Transverse colon (tissue), 4 donors: ENCODE measurements around the gene CASP5. TPM values are rescaled to one million over a fixed set of nuclear protein-coding genes. Genes with fewer than 3 reads are reported as not detected.

ENCODE experiments used
- DNase-seq: peaks from one replicate; pipeline ENCODE4 v3.0.0-alpha.2; 2019
- H3K27ac ChIP-seq, 4 donors: fragments of 200-600 bp; sonication (generic); 2 replicates each; pipeline ENCODE4 v1.5.1; 2016 to 2018; ENCODE audit warnings: inconsistent platforms in 4 of 4
- H3K27me3 ChIP-seq: fragments of 200-600 bp; sonication (generic); 2 replicates; pipeline ENCODE4 v1.5.1; 2017; ENCODE audit warnings: inconsistent platforms
- H3K36me3 ChIP-seq, 4 donors: fragments of 200-600 bp; sonication (generic); 2 replicates each; pipeline ENCODE4 v1.5.1; 2017 to 2019; ENCODE audit warnings: inconsistent platforms in 4 of 4
- H3K4me1 ChIP-seq, 4 donors: fragments of 200-600 bp; sonication (generic); 2 replicates each; pipeline ENCODE4 v1.5.1; 2017 to 2020; ENCODE audit warnings: inconsistent platforms in 4 of 4
- H3K4me3 ChIP-seq, 4 donors: fragments of 200-600 bp; sonication (generic); 1 replicate in 1 of 4; 2 replicates in 3 of 4; pipeline versions ENCODE4 v1.5.1 to v1.6.1; 2017 to 2019; ENCODE audit warnings: inconsistent platforms in 4 of 4
- H3K9me3 ChIP-seq, 2 donors: fragments of 200-600 bp; sonication (generic); 2 replicates each; pipeline ENCODE4 v1.5.1; 2017 to 2019; ENCODE audit warnings: inconsistent platforms in 2 of 2
- CTCF ChIP-seq, 5 experiments: fragments of 200-600 bp in 3 of 5; fragments of 450-650 bp in 2 of 5; sonication (generic) in 3 of 5; IDR thresholded peaks; 1 replicate in 2 of 5; 2 replicates in 3 of 5; pipeline ENCODE4 v1.5.1; 2016 to 2017; ENCODE audit warnings: antibody characterized with exemption in 5 of 5, inconsistent platforms in 3 of 5, mild to moderate bottlenecking in 2 of 5, moderate library complexity in 1 of 5
- EP300 ChIP-seq: sonication (generic); formaldehyde crosslinking; IDR thresholded peaks from one replicate; pipeline ENCODE4 v1.6.1; 2017; ENCODE audit warnings: antibody characterized with exemption, low read depth
- POLR2A ChIP-seq: fragments of 450-650 bp; IDR thresholded peaks from one replicate; pipeline ENCODE4 v1.6.1; 2016; ENCODE audit warnings: antibody characterized with exemption, mild to moderate bottlenecking, moderate library complexity
- POLR2AphosphoS5 ChIP-seq, 3 donors: sonication (generic); formaldehyde crosslinking; IDR thresholded peaks; one replicate each; pipeline ENCODE4 v1.6.1; 2016; ENCODE audit warnings: antibody characterized with exemption in 3 of 3
- WGBS, 2 donors: methylation state at CpG; one replicate each; pipeline ENCODE4 v1.1.5; 2018; ENCODE audit warnings: low coverage in 1 of 2; 5-methylcytosine and 5-hydroxymethylcytosine counted together
- in situ Hi-C, 4 donors: fragments of 200-750 bp; cut with MboI; loops; one replicate each; pipeline versions ENCODE4 v1.15.0 to v1.15.1; 2017; ENCODE audit warnings: low sequenced_read_pairs in 3 of 4, low pct_ligation_motif_present in 1 of 4, low pct_unique_long_range_greater_than_20kb in 1 of 4
- intact Hi-C: fragments of 100-400 bp; cut with DNase I; formaldehyde crosslinking; loops from one replicate; pipeline ENCODE4 v1.15.1; 2023; ENCODE audit warnings: low total_unique reads
- total RNA-seq, 4 donors: library from RNA; depleted of rRNA; stranded (reverse); fragments of >200 nt; gene quantifications; one replicate each; pipeline ENCODE4 v1.1.0, GENCODE V29; 2016

The CASP5 gene
- total RNA-seq, 4 donors from 2014 or later, result 27.2 to 63.1 (median 38.0) TPM

DNA sequence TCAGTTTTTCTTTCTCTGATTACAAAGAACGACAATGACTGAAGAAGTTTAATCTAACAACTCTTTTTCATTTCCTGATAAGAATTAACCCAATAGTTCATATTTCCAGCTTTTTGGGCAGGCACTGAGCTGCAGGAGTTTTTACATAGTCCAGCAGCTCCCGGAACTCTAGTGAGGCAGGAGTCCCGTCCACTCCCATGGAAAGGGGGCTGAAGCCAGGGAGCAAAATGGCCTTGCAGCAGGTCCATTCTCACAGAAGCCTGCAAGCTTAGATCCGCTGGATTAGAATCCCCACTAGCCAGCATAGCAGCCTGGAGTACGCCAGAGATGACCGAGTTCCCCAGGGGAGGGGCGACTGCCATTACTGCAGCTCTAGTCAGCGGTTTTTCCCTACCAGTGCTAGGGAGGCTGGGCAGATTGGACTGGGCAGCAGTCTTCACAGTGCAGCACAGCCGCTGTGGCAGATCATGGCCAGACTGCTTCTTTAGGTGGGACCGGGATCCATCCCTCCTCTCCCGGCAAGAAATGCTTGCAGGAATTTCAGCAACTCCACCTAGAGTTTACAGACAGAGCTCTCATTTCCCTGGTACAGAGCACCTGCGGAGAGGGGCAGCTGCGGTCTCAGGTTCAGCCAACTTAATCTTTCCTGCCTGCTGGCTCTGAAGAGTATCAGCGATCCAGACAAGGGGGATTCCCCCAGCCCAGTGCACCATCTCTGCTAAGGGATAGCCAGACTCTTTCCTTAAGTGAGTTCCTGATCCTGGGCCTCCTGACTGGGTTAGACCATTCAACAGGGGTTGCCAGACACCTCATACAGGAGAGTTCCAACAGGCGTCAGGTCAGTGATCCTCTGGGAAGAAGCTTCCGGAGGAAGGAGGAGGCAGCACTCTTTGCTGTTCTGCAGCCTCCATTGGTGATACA lies 53.9 kb downstream of the CASP5 start:
- in situ Hi-C loops, result no loop called here
- Histone ChIP-seq H3K4me3 (peak overlapping the region in 3 of 4 donors; percentile 32 to 62 (median 38)), H3K27me3 (no peaks in the 10 kb centered on the region), H3K4me1 (peaks cover 15 to 29% (median 18%) of the 10 kb centered on the region in 4 donors), H3K9me3 (peaks cover 0 to 5% of the 10 kb centered on the region in 2 donors), H3K36me3 (peaks cover 0 to 5% (median 0%) of the 10 kb centered on the region in 4 donors), H3K27ac (peak overlapping the region; percentile 84 to 94 (median 87))
- WGBS, 2 donors, result 0 to 70% methylated on average over 1 to 16 of the region's 16 CpGs
- DNase-seq, result peak; percentile 10
- TF ChIP-seq POLR2AphosphoS5 (IDR thresholded peaks at IDR 0.05), result no peak
- TF ChIP-seq EP300, result no peak
- TF ChIP-seq CTCF (IDR thresholded peaks at IDR 0.05), result no peak
- TF ChIP-seq POLR2A, result no peak
- intact Hi-C loops, result loop anchor here (5.0 kb wide), 1 partner anchor 1423 kb away; no protein-coding TSS in a partner anchor

DNA sequence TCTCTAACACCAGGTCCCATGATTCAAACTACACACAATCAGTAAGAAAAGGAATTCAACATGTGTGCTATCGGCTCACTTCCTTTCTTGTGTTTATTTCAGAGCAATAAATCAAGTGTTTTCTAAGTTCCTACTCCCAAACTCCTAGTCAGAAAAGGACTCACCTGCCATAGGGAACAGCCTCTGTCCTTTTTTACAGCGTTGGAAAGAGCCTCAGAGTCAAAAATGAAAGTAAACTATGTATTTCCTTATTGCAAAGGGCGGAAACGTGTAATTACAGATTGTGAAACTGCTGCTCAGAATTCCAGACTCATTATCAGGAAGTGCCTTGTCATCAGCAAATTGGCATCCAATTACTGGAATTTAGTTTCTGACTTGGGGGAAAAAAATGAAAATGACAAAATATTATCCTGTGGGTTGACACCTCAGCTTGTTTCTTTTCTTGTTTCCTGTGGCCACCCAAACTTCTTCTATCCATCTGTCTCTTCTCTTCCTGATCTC lies 54.6 kb downstream of the CASP5 start, which contains the start of gene CASP4:
Gene CASP4 (minus strand): TSS at position 220 of the 501 bp plus-strand sequence. CDS start 49 bp downstream, at position 171.
- 0 to 2% methylated on average over 3 to 4 of the region's 4 CpGs for WGBS, 2 donors
- Histone ChIP-seq H3K9me3 (no peaks in the 10 kb centered on the region), H3K4me3 (peak within 1 kb of the TSS; percentile 21 to 62 (median 35)), H3K27ac (peak within 1 kb of the TSS; percentile 84 to 94 (median 87)), H3K36me3 (peaks cover 0 to 8% (median 0%) of the 10 kb centered on the region in 4 donors), H3K27me3 (no peaks in the 10 kb centered on the region), H3K4me1 (peaks cover 15 to 29% (median 18%) of the 10 kb centered on the region in 4 donors)
- in situ Hi-C loops, result no loop called here
- peak; percentile 16 for DNase-seq
- intact Hi-C loops, result loop anchor here (5.0 kb wide), 1 partner anchor 1424 kb away; no protein-coding TSS in a partner anchor
- TF ChIP-seq POLR2AphosphoS5 (IDR thresholded peaks at IDR 0.05) (peak; percentile 75 to 88 (median 83)), POLR2A (peak; percentile 63), EP300 (no peak), CTCF (IDR thresholded peaks at IDR 0.05) (no peak)

GRCh38 chr11:104967534-104968354 lies 55.2 kb downstream of the CASP5 start:
- Histone ChIP-seq H3K9me3 (no peaks in the 10 kb centered on the region), H3K4me1 (peaks cover 15 to 33% (median 18%) of the 10 kb centered on the region in 4 donors), H3K36me3 (peaks cover 0 to 8% (median 0%) of the 10 kb centered on the region in 4 donors), H3K4me3 (peak overlapping the region; percentile 21 to 62 (median 35)), H3K27ac (peak overlapping the region; percentile 84 to 94 (median 87)), H3K27me3 (no peaks in the 10 kb centered on the region)
- WGBS, 2 donors, result 15 to 22% methylated on average over 11 of the region's 11 CpGs
- in situ Hi-C loops, result no loop called here
- DNase-seq, result no peak
- no peak for TF ChIP-seq POLR2A
- intact Hi-C loops, result loop anchor here (5.0 kb wide), 1 partner anchor 1425 kb away; no protein-coding TSS in a partner anchor

DNA sequence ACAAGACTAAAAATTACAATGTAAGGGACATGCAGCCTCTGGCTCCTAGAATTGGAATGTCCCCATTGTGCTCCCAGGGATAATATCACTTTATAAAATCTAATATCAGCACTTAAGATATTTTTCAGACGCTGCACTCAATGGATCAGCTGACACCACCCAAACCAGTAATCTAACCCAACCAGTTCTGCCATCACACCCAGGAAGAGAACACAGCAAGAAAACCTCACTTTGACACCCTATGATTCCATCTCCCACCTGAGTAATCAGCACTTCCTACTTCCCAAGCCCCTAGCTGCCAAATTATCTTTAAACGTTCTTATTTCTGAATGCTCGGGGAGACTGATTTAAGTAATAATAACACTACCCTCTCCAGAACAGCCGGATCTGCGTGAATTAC lies 57.2 kb downstream of the CASP5 start:
- intact Hi-C loops (loop anchor here (5.0 kb wide), 1 partner anchor 1427 kb away; no protein-coding TSS in a partner anchor), in situ Hi-C loops (no loop called here)
- 79 to 90% methylated on average over 4 to 5 of the region's 5 CpGs for WGBS, 2 donors
- no peak for DNase-seq
- Histone ChIP-seq H3K4me3 (no peak overlapping the region), H3K27me3 (no peaks in the 10 kb centered on the region), H3K27ac (no peak overlapping the region), H3K9me3 (no peaks in the 10 kb centered on the region), H3K4me1 (peaks cover 15 to 39% (median 18%) of the 10 kb centered on the region in 4 donors), H3K36me3 (peaks cover 0 to 8% (median 0%) of the 10 kb centered on the region in 4 donors)
- no peak for TF ChIP-seq EP300
- TF ChIP-seq CTCF (IDR thresholded peaks at IDR 0.05), result no peak
- no peak for TF ChIP-seq POLR2A
- no peak for TF ChIP-seq POLR2AphosphoS5 (IDR thresholded peaks at IDR 0.05)
